ENCODE data around the gene ADAM15. TPM values are rescaled to one million over a fixed set of nuclear protein-coding genes. Genes with fewer than 3 reads are reported as not detected.

The ADAM15 gene, protein sequence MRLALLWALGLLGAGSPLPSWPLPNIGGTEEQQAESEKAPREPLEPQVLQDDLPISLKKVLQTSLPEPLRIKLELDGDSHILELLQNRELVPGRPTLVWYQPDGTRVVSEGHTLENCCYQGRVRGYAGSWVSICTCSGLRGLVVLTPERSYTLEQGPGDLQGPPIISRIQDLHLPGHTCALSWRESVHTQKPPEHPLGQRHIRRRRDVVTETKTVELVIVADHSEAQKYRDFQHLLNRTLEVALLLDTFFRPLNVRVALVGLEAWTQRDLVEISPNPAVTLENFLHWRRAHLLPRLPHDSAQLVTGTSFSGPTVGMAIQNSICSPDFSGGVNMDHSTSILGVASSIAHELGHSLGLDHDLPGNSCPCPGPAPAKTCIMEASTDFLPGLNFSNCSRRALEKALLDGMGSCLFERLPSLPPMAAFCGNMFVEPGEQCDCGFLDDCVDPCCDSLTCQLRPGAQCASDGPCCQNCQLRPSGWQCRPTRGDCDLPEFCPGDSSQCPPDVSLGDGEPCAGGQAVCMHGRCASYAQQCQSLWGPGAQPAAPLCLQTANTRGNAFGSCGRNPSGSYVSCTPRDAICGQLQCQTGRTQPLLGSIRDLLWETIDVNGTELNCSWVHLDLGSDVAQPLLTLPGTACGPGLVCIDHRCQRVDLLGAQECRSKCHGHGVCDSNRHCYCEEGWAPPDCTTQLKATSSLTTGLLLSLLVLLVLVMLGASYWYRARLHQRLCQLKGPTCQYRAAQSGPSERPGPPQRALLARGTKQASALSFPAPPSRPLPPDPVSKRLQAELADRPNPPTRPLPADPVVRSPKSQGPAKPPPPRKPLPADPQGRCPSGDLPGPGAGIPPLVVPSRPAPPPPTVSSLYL
- polyA plus RNA-seq, result 8.0 TPM

DNA sequence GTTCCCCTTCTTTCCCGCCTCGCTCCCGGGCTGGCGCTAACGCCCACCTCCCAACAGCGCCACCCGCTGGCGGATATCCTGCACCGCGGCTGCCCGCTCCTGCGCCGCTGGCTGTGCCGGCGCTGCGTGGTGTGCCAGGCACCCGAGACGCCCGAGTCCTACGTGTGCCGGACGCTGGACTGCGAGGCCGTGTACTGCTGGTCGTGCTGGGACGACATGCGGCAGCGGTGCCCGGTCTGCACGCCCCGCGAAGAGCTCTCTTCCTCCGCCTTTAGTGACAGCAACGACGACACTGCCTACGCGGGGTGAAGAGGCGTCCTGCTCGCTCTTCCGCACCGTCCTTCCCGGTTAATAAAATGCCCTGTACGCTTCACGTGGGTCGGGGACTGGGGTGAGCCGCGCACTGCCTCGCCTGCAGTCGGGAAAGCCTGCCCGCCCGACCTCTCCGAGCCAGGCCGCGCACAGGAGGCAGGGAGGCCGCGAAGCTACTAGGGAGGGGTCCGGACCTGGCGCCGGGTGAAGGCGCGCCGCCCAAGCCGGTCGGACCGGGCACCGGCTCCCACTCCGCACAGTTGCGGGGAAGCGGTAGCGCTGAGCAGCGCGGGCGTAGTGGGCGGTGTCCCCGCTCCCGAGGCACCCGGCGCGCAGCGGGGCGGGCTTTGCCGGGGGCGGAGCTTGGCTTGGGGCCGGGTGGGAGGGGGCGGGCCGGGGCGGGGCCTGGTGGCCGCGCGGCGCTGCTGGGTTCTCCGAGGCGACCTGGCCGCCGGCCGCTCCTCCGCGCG, at the start of gene ADAM15:
TSS of gene ADAM15 (plus strand) at position 757 of the 782 bp plus-strand sequence. CDS start 71 bp downstream, outside the sequence.
- H3K27ac Mint-ChIP-seq, result no peak within 1 kb of the TSS
- peaks cover 0 to 13% (median 9%) of the 10 kb centered on the region in 3 donors for H3K4me1 Mint-ChIP-seq
- H3K9me3 Mint-ChIP-seq, result no peaks in the 10 kb centered on the region
- H3K4me3 Mint-ChIP-seq, result peak within 1 kb of the TSS; percentile 86 to 95 (median 90)
- no peaks in the 10 kb centered on the region for H3K27me3 Mint-ChIP-seq
- H3K36me3 Mint-ChIP-seq, result no peaks in the 10 kb centered on the region

DNA sequence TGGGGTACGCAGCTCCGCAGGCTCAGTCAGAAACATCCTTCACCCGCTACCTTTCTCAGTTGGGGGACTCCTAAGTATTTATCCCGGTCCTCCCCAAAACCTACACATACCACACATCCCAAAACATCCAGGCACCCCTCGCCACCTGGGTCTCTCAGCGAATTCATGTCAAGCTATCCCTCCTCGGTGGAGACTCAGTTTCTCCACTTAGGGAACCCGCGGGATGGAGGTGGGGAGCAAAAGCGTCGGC, 49.8 kb upstream of the ADAM15 start:
- Mint-ChIP-seq H3K27me3 (no peaks in the 10 kb centered on the region), H3K4me3 (peak overlapping the region; percentile 88 to 97 (median 96)), H3K27ac (peak overlapping the region in 2 of 3 donors; percentile 91 to 92), H3K9me3 (no peaks in the 10 kb centered on the region), H3K36me3 (peaks cover 2% of the 10 kb centered on the region), H3K4me1 (peaks cover 24 to 26% (median 25%) of the 10 kb centered on the region in 3 donors)

DNA sequence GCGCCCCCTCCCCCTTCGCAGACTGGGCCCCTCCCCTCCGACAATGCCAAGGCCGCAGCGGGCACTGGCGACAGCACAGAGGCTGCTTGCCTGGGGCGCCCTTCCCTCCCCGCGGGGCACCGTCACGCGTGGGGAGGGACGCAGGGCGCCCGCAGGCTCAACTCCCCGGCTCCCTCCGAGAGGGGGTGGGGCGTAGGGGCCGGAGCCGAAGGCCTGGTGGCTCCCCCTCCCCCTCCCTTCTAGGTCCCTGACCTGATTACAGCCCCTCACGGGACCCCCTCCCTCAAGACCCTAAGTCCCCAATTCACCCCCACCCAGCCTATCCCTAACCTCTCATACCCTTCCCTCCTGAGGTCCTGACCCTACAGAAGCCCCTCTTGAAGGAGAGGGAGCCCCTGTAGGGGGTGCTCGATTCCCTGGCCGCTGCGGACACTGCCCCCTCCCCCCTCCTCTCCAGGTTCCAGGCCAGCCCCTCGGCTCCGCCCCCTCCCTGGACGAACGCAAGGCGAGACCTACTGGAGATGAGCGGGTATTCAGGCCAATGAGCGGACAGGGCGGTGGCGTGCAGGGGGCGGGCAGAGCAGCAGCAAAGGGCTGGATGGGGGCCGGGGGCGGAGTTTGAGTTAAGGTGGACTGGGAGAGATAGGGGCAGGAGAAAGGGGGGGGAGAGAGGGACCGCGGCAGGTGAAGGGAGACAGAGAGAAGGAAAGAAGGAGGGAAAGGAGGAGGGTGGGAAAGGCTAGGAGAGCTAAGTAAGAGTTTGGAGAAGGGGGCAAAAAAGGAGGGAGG, 49.2 kb upstream of the ADAM15 start:
- H3K27me3 Mint-ChIP-seq, result no peaks in the 10 kb centered on the region
- H3K4me1 Mint-ChIP-seq, result peaks cover 28 to 31% (median 30%) of the 10 kb centered on the region in 3 donors
- H3K36me3 Mint-ChIP-seq, result peaks cover 2% of the 10 kb centered on the region
- H3K9me3 Mint-ChIP-seq, result no peaks in the 10 kb centered on the region
- peak overlapping the region; percentile 88 to 97 (median 96) for H3K4me3 Mint-ChIP-seq
- H3K27ac Mint-ChIP-seq, result peak overlapping the region in 2 of 3 donors; percentile 91 to 92

DNA sequence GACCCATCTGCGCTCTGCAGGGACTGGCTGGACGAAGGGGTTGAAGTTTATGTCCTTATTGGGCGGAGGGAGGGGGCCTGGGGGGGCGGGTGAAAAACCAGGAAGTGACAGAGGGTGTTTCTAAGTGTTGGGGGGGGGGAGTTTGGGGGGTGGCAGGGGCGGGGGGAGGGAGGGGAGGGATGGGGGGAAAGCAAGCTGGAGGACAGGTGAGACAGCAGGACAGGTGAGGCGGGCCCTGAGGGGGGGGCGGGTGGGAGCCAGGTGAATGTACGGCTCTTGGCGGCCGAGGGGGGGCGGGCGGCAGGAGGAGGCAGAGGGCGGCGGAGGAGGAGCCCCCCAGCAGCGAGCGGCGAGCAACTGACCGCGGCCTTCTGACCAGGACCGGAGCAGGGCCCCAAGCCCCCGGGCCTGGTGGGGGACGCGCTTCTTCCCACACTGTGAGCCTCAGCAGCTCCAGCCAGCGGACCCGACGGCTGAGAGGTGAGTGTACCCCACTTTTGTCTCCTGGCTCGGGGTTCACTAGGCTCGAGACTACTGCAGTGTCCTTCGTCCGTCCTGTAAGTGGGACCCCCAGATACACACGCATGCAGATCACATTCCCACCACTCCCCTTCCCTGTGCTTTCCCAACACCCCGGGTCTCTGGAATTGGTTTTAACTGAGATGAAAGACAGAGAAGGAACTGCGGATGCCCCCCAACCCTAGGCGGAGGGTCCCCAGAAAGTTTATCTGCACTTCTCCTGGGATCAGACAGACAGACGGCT, 48.5 kb upstream of the ADAM15 start, which contains the start of gene ZBTB7B:
TSS of gene ZBTB7B (plus strand) at position 339 of the 763 bp plus-strand sequence. CDS start 11,859 bp downstream, outside the sequence.
- Mint-ChIP-seq H3K4me3 (peak within 1 kb of the TSS; percentile 95 to 99 (median 96)), H3K27me3 (no peaks in the 10 kb centered on the region), H3K4me1 (peaks cover 28 to 32% (median 31%) of the 10 kb centered on the region in 3 donors), H3K27ac (peak within 1 kb of the TSS; percentile 92 to 94 (median 93)), H3K36me3 (peaks cover 2% of the 10 kb centered on the region), H3K9me3 (no peaks in the 10 kb centered on the region)

DNA sequence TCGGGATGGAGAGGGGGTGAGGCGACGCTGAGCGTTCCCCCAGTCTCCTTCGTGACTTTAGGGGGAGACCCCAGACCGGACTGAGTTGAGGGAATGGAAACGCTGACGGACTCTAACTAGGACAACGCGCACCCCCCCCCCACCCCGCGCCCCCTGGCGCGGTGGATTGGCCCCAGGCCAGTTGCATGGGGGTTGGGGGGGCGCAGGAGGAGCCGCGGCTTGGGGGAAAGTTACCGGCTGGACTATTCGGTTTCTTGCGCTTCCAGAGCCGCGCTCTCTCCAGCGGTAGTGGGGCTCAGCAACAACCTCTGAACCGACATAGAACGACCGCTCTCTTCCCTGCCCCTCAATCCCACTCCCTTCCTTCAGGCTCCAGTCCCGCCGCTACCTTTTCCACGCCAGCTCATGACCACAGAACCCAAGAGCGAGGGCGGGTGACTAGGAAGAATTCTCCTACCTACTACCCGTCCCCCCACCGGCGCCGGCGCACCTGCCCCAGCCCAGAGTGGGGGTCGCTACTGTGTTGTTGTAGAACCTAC, 47.8 kb upstream of the ADAM15 start:
- Mint-ChIP-seq H3K36me3 (peaks cover 2% of the 10 kb centered on the region), H3K27ac (peak overlapping the region; percentile 82 to 94 (median 93)), H3K27me3 (no peaks in the 10 kb centered on the region), H3K9me3 (no peaks in the 10 kb centered on the region), H3K4me3 (peak overlapping the region; percentile 91 to 99 (median 96)), H3K4me1 (peaks cover 28 to 32% (median 31%) of the 10 kb centered on the region in 3 donors)

DNA sequence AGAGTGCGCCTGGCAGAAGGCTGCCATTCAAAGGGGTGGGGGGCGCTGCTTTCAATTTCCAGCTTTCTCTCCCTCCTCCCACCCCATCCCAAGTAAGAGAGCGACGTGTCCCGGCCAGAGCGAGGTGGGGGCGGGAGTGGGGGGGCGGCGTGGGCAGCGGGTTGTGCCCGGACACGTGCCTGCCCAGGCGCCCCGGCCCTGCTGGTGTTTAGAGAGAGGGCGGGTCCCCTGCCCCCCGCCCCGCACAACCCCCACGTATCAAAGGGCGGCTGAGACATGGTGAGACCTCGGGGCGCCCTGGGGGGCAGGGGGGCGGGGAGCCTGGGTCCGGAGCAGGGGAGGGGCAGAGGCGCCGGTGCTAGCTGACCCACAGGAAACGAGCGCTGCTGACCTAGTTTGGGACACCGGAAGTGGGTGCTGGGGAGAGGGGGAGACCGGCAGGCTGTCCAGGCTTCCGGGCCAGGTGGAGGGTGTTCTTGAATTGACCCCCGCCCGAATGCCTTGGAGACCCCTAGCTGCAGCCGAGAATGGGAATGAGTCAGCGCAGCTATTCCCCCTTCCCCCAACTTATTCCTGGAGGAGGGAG, 47.3 kb upstream of the ADAM15 start:
- peaks cover 2% of the 10 kb centered on the region for H3K36me3 Mint-ChIP-seq
- peaks cover 27 to 32% (median 29%) of the 10 kb centered on the region in 3 donors for H3K4me1 Mint-ChIP-seq
- peak overlapping the region; percentile 82 to 94 (median 93) for H3K27ac Mint-ChIP-seq
- no peaks in the 10 kb centered on the region for H3K27me3 Mint-ChIP-seq
- no peaks in the 10 kb centered on the region for H3K9me3 Mint-ChIP-seq
- H3K4me3 Mint-ChIP-seq, result peak overlapping the region; percentile 91 to 99 (median 96)

DNA sequence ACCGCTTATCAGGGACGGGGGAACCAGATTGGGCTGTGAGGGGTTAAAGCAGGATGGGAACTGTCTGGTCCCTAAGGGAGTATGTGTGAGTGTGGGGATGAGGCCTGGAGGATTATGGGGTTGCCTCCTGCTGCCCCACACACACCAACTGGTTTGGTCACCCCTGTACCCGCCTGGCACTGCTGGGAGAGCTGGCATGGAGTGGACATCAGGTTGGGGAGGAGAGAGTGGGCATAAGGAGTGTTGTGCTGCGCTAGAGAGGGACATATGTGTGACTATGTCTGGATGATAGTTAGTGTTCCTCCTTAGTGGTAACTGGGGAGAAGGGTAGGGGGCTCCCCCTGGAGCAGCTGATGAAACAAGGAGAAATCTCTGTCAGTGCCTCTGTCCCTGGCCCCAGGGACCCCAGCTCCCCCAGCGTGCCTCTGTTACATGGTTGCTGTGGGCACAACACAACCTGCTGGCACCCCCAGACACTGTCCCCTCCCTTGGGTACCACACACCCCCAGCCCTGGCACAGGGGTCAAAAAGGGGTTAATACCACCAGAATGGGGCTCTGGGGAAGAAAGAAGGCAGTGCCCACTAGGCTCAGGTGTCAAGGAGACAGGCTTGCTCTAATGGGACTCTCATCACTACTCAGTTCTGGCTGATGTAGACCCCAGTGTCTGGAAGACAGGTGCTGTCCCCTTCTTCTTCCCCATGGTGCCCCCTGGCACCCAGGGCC, 46.6 kb upstream of the ADAM15 start:
- H3K36me3 Mint-ChIP-seq, result peaks cover 3% of the 10 kb centered on the region
- H3K27ac Mint-ChIP-seq, result peak overlapping the region; percentile 80 to 94 (median 90)
- H3K4me1 Mint-ChIP-seq, result peaks cover 25 to 31% (median 26%) of the 10 kb centered on the region in 3 donors
- peak overlapping the region; percentile 91 to 99 (median 96) for H3K4me3 Mint-ChIP-seq
- no peaks in the 10 kb centered on the region for H3K9me3 Mint-ChIP-seq
- H3K27me3 Mint-ChIP-seq, result no peaks in the 10 kb centered on the region

DNA sequence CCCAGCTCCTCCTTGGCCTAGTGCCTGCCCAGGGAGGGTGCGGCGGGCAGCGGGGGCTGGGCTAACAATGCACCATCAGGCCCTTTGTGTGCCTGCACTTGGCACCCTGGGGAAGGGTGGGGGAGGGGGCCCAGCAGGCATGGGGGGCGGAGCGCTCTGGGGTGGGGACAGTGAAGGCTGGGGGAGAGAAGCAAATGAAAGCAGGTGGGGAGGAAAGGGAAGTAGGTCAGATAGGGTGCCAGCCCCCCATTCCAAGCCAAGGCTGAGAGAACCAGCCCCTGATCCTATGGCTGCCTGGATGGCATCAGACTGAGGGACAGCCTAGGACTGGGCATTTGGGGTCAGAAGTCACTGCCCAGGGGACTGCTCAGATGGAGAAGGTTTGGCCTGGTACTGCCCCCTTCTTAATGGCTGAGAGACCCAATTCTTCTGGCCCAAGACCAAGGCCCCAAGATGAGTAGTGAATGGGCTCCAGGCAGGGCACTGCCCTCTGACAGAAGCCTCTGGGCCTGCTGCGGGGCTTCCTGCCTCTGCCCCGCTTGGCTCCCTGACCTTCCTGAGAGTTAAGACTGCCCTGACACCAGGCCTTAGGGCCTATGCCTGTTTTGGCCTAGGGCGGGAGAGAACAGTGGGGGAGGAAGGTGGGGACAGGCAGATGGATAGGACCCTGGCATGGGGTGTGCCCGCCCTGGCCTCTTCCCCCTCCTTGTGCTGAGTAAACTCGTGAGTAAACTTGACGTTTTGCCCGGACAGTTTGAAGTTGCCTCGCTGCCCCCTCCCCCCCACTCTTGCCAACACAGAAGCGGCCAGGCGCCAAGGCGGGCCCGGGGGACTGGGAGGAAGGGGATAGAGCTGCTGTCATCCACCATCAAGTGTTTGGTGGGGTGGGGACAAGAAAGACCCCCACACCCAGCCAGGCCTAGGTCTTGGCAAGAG, 45.8 kb upstream of the ADAM15 start:
- Mint-ChIP-seq H3K27me3 (no peaks in the 10 kb centered on the region), H3K4me1 (peaks cover 22 to 34% (median 31%) of the 10 kb centered on the region in 3 donors), H3K9me3 (no peaks in the 10 kb centered on the region), H3K36me3 (peaks cover 8% of the 10 kb centered on the region), H3K4me3 (peak overlapping the region; percentile 91 to 99 (median 96)), H3K27ac (peak overlapping the region; percentile 80 to 94 (median 93))

DNA sequence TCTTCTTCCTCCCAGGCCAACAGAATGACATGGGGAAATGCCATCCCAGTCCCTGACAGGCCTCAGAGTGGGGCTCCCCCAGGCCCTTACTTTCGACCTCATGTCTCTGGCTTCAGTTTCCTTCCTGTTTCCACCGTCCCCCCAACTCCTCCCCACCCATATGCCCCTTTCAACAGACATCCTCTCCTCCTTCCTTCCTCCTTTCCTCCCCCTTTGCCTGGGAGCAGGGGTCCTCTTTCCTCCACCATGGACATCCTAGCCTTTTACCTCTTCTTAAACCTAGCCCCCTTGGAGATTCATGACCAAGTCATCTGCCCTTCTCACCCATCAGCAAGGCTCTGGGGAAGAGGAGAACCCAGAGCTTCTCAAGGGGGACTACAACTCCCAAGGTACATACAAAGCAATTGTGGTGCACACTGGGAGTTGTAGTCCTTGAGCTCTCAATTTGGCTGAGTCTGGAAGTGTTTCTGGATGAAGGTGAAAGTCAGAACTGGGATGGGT, 44.5 kb upstream of the ADAM15 start:
- Mint-ChIP-seq H3K4me3 (peak overlapping the region; percentile 38 to 94 (median 68)), H3K27me3 (no peaks in the 10 kb centered on the region), H3K9me3 (no peaks in the 10 kb centered on the region), H3K36me3 (peaks cover 8% of the 10 kb centered on the region), H3K4me1 (peaks cover 22 to 37% (median 31%) of the 10 kb centered on the region in 3 donors), H3K27ac (peak overlapping the region; percentile 80 to 95 (median 89))

DNA sequence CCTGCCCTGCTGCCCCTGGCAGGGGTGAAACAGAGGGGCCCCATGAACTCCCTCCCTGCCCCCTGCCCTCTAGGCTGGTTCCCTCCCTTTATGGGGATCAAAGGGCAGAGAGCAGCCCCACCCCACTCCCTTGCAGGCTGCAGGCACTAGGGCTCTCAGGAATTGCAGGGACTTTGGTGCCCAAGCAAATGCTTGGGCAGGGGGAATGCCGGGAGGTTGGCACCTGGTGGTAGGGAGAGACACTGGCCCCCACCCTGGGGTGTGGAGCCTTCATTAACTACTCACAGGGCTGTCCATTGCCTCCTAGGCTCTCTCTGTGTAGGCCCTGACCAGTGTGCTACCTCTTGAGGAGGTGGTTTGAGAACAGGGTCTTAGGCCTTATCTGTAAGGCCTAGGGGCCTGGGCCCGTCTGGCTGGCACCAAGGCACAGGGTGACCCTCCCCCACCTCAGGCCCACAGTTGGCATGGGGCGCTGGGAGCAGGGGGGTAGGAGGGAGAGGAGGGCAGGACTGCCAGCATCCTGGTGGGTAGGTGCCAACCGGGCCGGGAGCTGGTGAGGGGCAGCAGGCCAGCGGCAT, 43.8 kb upstream of the ADAM15 start:
- Mint-ChIP-seq H3K4me1 (peaks cover 23 to 40% (median 31%) of the 10 kb centered on the region in 3 donors), H3K36me3 (peaks cover 8% of the 10 kb centered on the region), H3K27ac (peak overlapping the region in 1 of 3 donors; percentile 80), H3K27me3 (no peaks in the 10 kb centered on the region), H3K9me3 (no peaks in the 10 kb centered on the region), H3K4me3 (peak overlapping the region in 2 of 4 donors; percentile 38 to 47)

All from IgD-negative memory B cell (primary cell).